ENCODE results near the gene OST4. TPM values are rescaled to one million over a fixed set of nuclear protein-coding genes. Genes with fewer than 3 reads are reported as not detected.

The OST4 gene
- total and polyA plus RNA-seq, 10 of the 15 experiments (the other 5 are each of a cell fraction or from before 2014, with no cell fraction given): 270 to 1,543 (median 523) TPM

- TF ChIP-seq IKZF1 (conservative IDR thresholded peaks at IDR 0.05) (no peak), FOS (IDR thresholded peaks at IDR 0.05; ENCODE audit: borderline replicate concordance, extremely low read depth, insufficient read length) (no peak), ZBTB40 (IDR thresholded peaks at IDR 0.05; ENCODE audit: borderline replicate concordance) (no peak), MEF2B (IDR thresholded peaks at IDR 0.05; ENCODE audit: partially characterized antibody, poor library complexity, severe bottlenecking) (no peak), JUNB (IDR thresholded peaks at IDR 0.05) (no peak), IRF4 (IDR thresholded peaks at IDR 0.05; ENCODE audit: low read depth, low read length) (no peak)
Observed at GRCh38 chr2:27053776-27054175, 17.7 kb downstream of the OST4 start (continued).

DNA sequence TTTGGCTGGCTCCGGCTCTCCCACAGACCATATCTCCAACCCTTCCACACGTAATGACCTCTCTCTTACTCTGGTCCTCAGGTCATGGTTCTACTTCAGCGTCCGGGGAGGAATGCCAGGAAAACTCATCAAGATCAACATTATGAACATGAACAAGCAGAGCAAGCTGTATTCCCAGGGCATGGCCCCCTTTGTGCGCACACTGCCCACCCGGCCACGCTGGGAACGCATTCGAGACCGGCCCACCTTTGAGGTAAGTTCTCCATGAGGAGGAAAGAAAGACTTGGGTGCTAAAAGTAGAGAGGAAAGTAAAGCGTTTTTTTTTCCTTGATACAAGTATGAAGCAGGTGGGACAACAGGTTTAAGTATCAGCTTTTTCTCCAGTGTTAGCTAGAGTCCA, 18.1 kb downstream of the OST4 start:
- ChIA-PET CTCF (interaction anchor here (2.9 kb wide), 1 partner anchor 11 kb away, joined by 7 read pairs; no protein-coding TSS in a partner anchor), POLR2A (interaction anchor here (0.5 to 8.9 kb wide), 3 partner anchors 16 to 296 kb away, joined by 5 to 139 read pairs (median 6); partner anchors contain the start of gene OST4), SMC1A (ENCODE audit: uncharacterized antibody, unreplicated experiment) (interaction anchor here (1.0 to 1.8 kb wide), 2 partner anchors 9 to 29 kb away, joined by 3 to 5 read pairs; no protein-coding TSS in a partner anchor), RAD21 (ENCODE audit: unreplicated experiment) (interaction anchor here (3.4 kb wide), 1 partner anchor 19 kb away, joined by 31 read pairs; the partner anchor contains the start of gene OST4)
- TSS peak; percentile 51 for BruUV-seq (replicated peaks)
- 0 out of 2 replicates have a peak, but pooled peaks cover 1% of the 10 kb centered on the region for H3K79me2 ChIP-seq (ENCODE audit: control insufficient read depth, insufficient read depth, low read length)
- H3K9me3 ChIP-seq (replicated peaks; ENCODE audit: control insufficient read depth, insufficient read depth, low read length): no peaks in the 10 kb centered on the region
- FAIRE-seq (no peak), DNase-seq (ENCODE audit: low read depth, low spot score) (no peak), ATAC-seq (no peak)
- H3K27ac ChIP-seq (ENCODE audit: control insufficient read depth, insufficient read depth): no peak overlapping the region
- H2AFZ ChIP-seq (ENCODE audit: control insufficient read depth, low read depth, low read length): no peak overlapping the region
- no peaks in the 10 kb centered on the region for H3K27me3 ChIP-seq (replicated peaks in 1 of 2; ENCODE audit: control insufficient read depth in 2 of 2, insufficient read depth in 2 of 2, low read length in 1 of 2)
- H3K36me3 ChIP-seq (ENCODE audit: control insufficient read depth in 2 of 2, insufficient read depth in 2 of 2, low read length in 1 of 2): peaks cover 3 to 23% of the 10 kb centered on the region in 2 experiments
- TF ChIP-seq MTA2 (IDR thresholded peaks at IDR 0.05; ENCODE audit: low read depth) (no peak), EED (IDR thresholded peaks at IDR 0.05; ENCODE audit: low read depth) (no peak), IRF4 (IDR thresholded peaks at IDR 0.05; ENCODE audit: low read depth, low read length) (no peak), POLR2A (IDR thresholded peaks at IDR 0.05; ENCODE audit: low read depth, low read length) (0 out of 2 replicates have a peak, but pooled peaks have one; percentile 9), SP1 (IDR thresholded peaks at IDR 0.05; ENCODE audit: low read depth, low read length) (no peak), ETV6 (conservative IDR thresholded peaks at IDR 0.05 in 1 of 2, IDR thresholded peaks at IDR 0.05 in 1 of 2; ENCODE audit: borderline replicate concordance in 1 of 2, low read depth in 1 of 2) (no peak)
- TF ChIP-seq, protein P1, sequence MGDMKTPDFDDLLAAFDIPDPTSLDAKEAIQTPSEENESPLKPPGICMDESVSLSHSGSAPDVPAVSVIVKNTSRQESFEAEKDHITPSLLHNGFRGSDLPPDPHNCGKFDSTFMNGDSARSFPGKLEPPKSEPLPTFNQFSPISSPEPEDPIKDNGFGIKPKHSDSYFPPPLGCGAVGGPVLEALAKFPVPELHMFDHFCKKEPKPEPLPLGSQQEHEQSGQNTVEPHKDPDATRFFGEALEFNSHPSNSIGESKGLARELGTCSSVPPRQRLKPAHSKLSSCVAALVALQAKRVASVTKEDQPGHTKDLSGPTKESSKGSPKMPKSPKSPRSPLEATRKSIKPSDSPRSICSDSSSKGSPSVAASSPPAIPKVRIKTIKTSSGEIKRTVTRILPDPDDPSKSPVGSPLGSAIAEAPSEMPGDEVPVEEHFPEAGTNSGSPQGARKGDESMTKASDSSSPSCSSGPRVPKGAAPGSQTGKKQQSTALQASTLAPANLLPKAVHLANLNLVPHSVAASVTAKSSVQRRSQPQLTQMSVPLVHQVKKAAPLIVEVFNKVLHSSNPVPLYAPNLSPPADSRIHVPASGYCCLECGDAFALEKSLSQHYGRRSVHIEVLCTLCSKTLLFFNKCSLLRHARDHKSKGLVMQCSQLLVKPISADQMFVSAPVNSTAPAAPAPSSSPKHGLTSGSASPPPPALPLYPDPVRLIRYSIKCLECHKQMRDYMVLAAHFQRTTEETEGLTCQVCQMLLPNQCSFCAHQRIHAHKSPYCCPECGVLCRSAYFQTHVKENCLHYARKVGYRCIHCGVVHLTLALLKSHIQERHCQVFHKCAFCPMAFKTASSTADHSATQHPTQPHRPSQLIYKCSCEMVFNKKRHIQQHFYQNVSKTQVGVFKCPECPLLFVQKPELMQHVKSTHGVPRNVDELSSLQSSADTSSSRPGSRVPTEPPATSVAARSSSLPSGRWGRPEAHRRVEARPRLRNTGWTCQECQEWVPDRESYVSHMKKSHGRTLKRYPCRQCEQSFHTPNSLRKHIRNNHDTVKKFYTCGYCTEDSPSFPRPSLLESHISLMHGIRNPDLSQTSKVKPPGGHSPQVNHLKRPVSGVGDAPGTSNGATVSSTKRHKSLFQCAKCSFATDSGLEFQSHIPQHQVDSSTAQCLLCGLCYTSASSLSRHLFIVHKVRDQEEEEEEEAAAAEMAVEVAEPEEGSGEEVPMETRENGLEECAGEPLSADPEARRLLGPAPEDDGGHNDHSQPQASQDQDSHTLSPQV (IDR thresholded peaks at IDR 0.05): no peak
- no peak overlapping the region for H3K9ac ChIP-seq (ENCODE audit: control insufficient read depth, insufficient read depth, low read length)
- intact Hi-C loops (cut with micrococcal nuclease; ENCODE audit: unreplicated experiment): loop anchor here (5.0 kb wide), 1 partner anchor 266 kb away; the partner anchor contains the start of gene CENPA
- no peak overlapping the region for H3K4me2 ChIP-seq (ENCODE audit: control insufficient read depth, insufficient read depth)
- no peaks in the 10 kb centered on the region for H4K20me1 ChIP-seq (ENCODE audit: control insufficient read depth, insufficient read depth)
- no peak overlapping the region for H3K4me3 ChIP-seq
- peaks cover 9% of the 10 kb centered on the region for H3K4me1 ChIP-seq (ENCODE audit: control insufficient read depth, insufficient read depth, low read length)
- WGBS (ENCODE audit: insufficient coverage, insufficient replicate concordance, low lambda C conversion rate, missing lambda C conversion rate): 67% methylated on average over 11 of the region's 11 CpGs
- in situ Hi-C loops (cut with MboI): no loop called here
